Activated CD4-positive, alpha-beta T cell treated with anti-CD3 and anti-CD28 coated beads for 36 hours (primary cell): Measurements from ENCODE around the gene ARHGAP6. TPM values are rescaled to one million over a fixed set of nuclear protein-coding genes. Genes with fewer than 3 reads are reported as not detected.

Source experiments
- ATAC-seq: fragments of 200-7000 bp; cut with Tn5 transposase; one replicate; pipeline ENCODE4 v1.10.0; 2021; ENCODE audit warnings: mild to moderate bottlenecking, moderate library complexity
- CTCF ChIA-PET: fragments of 350-600 bp; sonication (Branson Sonifier 250); formaldehyde crosslinking; loops from one replicate; lab custom pipeline; 2021; ENCODE audit warnings: antibody characterized with exemption; lab: Charles Lee
- POLR2A ChIA-PET: fragments of 350-600 bp; sonication (Branson Sonifier 250); formaldehyde crosslinking; loops from one replicate; lab custom pipeline; 2021; ENCODE audit warnings: antibody characterized with exemption, inconsistent platforms; lab: Charles Lee
- DNase-seq: peaks from one replicate; pipeline ENCODE4 v3.0.0-alpha.2; 2020
- H3K27ac Mint-ChIP-seq: one replicate; pipeline ENCODE4 v1.8.0; 2021; ENCODE audit warnings: mixed read lengths
- H3K27me3 Mint-ChIP-seq: one replicate; pipeline ENCODE4 v1.8.0; 2021; ENCODE audit warnings: mixed read lengths
- H3K36me3 Mint-ChIP-seq: one replicate; pipeline ENCODE4 v1.8.0; 2021; ENCODE audit warnings: low read depth, mixed read lengths
- H3K4me1 Mint-ChIP-seq: one replicate; pipeline ENCODE4 v1.8.0; 2021; ENCODE audit warnings: mixed read lengths
- H3K4me3 Mint-ChIP-seq: one replicate; pipeline ENCODE4 v1.8.0; 2021; ENCODE audit warnings: mild to moderate bottlenecking, moderate library complexity, mixed read lengths
- H3K9me3 Mint-ChIP-seq: one replicate; pipeline ENCODE4 v1.8.0; 2021; ENCODE audit warnings: low read depth, mixed read lengths
- intact Hi-C, 2 experiments: fragments of 100-400 bp; cut with DNase I in 1 of 2; cut with micrococcal nuclease in 1 of 2; formaldehyde crosslinking; loops; one replicate each; pipeline versions ENCODE4 v1.14.2 to v1.15.1; 2022 to 2024; cut with DNase I, micrococcal nuclease
- total RNA-seq, 2 experiments: library from RNA; stranded (reverse); gene quantifications; one replicate each; pipeline ENCODE4 v1.2.3, GENCODE V29; 2021

The ARHGAP6 gene
- total RNA-seq, 2 experiments from 2014 or later, result not detected

- Mint-ChIP-seq H3K9me3 (no peaks in the 10 kb centered on the region), H3K27me3 (no peaks in the 10 kb centered on the region), H3K27ac (no peak overlapping the region), H3K36me3 (no peaks in the 10 kb centered on the region), H3K4me1 (no peaks in the 10 kb centered on the region), H3K4me3 (no peak overlapping the region)
- ATAC-seq (no peak), DNase-seq (no peak)
- CTCF ChIA-PET, result no interaction called here
- intact Hi-C loops, result no loop called here
- POLR2A ChIA-PET, result no interaction called here
Measured at GRCh38 chrX:11398785-11399184, 266.9 kb downstream of the ARHGAP6 start.

GRCh38 chrX:11398139-11398538, 267.6 kb downstream of the ARHGAP6 start:
- Mint-ChIP-seq H3K27ac (no peak overlapping the region), H3K4me1 (no peaks in the 10 kb centered on the region), H3K9me3 (no peaks in the 10 kb centered on the region), H3K4me3 (no peak overlapping the region), H3K36me3 (no peaks in the 10 kb centered on the region), H3K27me3 (no peaks in the 10 kb centered on the region)
- ATAC-seq (no peak), DNase-seq (no peak)
- CTCF ChIA-PET, result no interaction called here
- POLR2A ChIA-PET, result no interaction called here
- intact Hi-C loops, result no loop called here

GRCh38 chrX:11397680-11398079, 268.0 kb downstream of the ARHGAP6 start:
- ChIA-PET CTCF (no interaction called here), POLR2A (no interaction called here)
- ATAC-seq (no peak), DNase-seq (no peak)
- no peak overlapping the region for H3K27ac Mint-ChIP-seq
- intact Hi-C loops, result no loop called here
- no peaks in the 10 kb centered on the region for H3K36me3 Mint-ChIP-seq
- H3K9me3 Mint-ChIP-seq, result no peaks in the 10 kb centered on the region
- no peaks in the 10 kb centered on the region for H3K4me1 Mint-ChIP-seq
- no peak overlapping the region for H3K4me3 Mint-ChIP-seq
- no peaks in the 10 kb centered on the region for H3K27me3 Mint-ChIP-seq

DNA sequence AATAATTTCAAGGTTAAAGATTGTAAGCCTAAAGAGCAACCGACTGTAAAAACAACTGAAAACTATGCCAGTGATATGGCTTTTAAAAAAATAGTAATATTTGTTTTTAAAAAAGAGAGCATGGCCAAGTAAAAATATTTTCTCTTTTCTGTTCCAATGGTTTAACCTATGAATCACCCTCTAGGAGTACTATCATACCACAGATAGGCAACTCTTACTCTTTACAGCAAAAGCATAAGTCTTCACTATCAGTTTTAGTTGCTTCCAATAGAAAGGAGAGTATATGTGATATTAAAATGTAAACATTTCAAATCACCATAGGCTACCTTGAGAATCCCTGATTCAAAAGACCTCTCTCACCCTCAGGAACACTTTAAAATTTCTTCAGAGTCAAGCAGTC, 269.9 kb downstream of the ARHGAP6 start:
- DNase-seq (no peak), ATAC-seq (no peak)
- intact Hi-C loops, result no loop called here
- CTCF ChIA-PET, result no interaction called here
- H3K9me3 Mint-ChIP-seq, result no peaks in the 10 kb centered on the region
- no peaks in the 10 kb centered on the region for H3K4me1 Mint-ChIP-seq
- H3K27ac Mint-ChIP-seq, result no peak overlapping the region
- POLR2A ChIA-PET, result no interaction called here
- no peaks in the 10 kb centered on the region for H3K36me3 Mint-ChIP-seq
- H3K4me3 Mint-ChIP-seq, result no peak overlapping the region
- no peaks in the 10 kb centered on the region for H3K27me3 Mint-ChIP-seq

GRCh38 chrX:11393949-11394654, 271.6 kb downstream of the ARHGAP6 start:
- DNase-seq (no peak), ATAC-seq (no peak)
- ChIA-PET POLR2A (no interaction called here), CTCF (no interaction called here)
- Mint-ChIP-seq H3K4me3 (no peak overlapping the region), H3K4me1 (no peaks in the 10 kb centered on the region), H3K27ac (no peak overlapping the region), H3K9me3 (no peaks in the 10 kb centered on the region), H3K27me3 (no peaks in the 10 kb centered on the region), H3K36me3 (no peaks in the 10 kb centered on the region)
- intact Hi-C loops, result no loop called here

DNA sequence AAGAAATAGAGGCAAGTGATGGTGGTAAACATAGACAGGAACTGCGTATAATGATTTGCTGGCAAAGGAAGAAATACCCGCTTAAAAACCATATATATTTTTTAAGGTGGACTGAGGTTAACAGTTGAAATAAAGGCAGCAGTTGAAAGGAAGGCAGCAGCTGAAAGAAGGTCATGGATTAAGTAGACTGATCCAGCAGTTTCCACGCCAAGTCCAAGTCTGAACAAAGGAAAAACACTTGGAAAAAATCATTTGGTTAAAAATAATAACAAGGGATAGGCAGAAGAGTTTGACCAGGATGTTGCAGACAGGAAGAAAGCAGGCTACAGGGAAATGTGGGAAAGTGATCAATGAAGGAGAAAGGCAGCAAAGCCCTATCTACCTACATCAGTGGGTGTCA, 278.9 kb downstream of the ARHGAP6 start:
- no peaks in the 10 kb centered on the region for H3K36me3 Mint-ChIP-seq
- ChIA-PET CTCF (no interaction called here), POLR2A (no interaction called here)
- no peaks in the 10 kb centered on the region for H3K4me1 Mint-ChIP-seq
- intact Hi-C loops, result no loop called here
- no peaks in the 10 kb centered on the region for H3K9me3 Mint-ChIP-seq
- no peak overlapping the region for H3K27ac Mint-ChIP-seq
- H3K27me3 Mint-ChIP-seq, result peaks cover 2% of the 10 kb centered on the region
- H3K4me3 Mint-ChIP-seq, result no peak overlapping the region
- ATAC-seq, result no peak
- DNase-seq, result no peak

- H3K27ac Mint-ChIP-seq, result no peak overlapping the region
- CTCF ChIA-PET, result no interaction called here
- DNase-seq (no peak), ATAC-seq (no peak)
- intact Hi-C loops, result no loop called here
- no peaks in the 10 kb centered on the region for H3K36me3 Mint-ChIP-seq
- no peaks in the 10 kb centered on the region for H3K4me1 Mint-ChIP-seq
- no peak overlapping the region for H3K4me3 Mint-ChIP-seq
- H3K27me3 Mint-ChIP-seq, result peaks cover 2% of the 10 kb centered on the region
- POLR2A ChIA-PET, result no interaction called here
- H3K9me3 Mint-ChIP-seq, result no peaks in the 10 kb centered on the region
Measured at GRCh38 chrX:11386001-11386523, 279.7 kb downstream of the ARHGAP6 start.

- Mint-ChIP-seq H3K4me1 (no peaks in the 10 kb centered on the region), H3K4me3 (no peak overlapping the region), H3K9me3 (no peaks in the 10 kb centered on the region), H3K27me3 (peaks cover 4% of the 10 kb centered on the region), H3K27ac (no peak overlapping the region), H3K36me3 (no peaks in the 10 kb centered on the region)
- ChIA-PET CTCF (interaction anchor here (1.0 kb wide), 1 partner anchor 18 kb away, joined by 4 read pairs; no protein-coding TSS in a partner anchor), POLR2A (no interaction called here)
- intact Hi-C loops, result loop anchor here in 1 of 2 experiments (5.0 kb wide), 1 partner anchor 389 kb away; no protein-coding TSS in a partner anchor
- no peak for DNase-seq
- ATAC-seq, result no peak
Measured at GRCh38 chrX:11382930-11383329, 282.8 kb downstream of the ARHGAP6 start.

GRCh38 chrX:11381464-11381863, 284.3 kb downstream of the ARHGAP6 start:
- CTCF ChIA-PET, result interaction anchor here (0.7 to 1.0 kb wide), 4 partner anchors 10 to 150 kb away, joined by 3 read pairs; no protein-coding TSS in a partner anchor
- Mint-ChIP-seq H3K9me3 (no peaks in the 10 kb centered on the region), H3K27me3 (peaks cover 4% of the 10 kb centered on the region), H3K36me3 (no peaks in the 10 kb centered on the region), H3K27ac (no peak overlapping the region), H3K4me3 (no peak overlapping the region), H3K4me1 (no peaks in the 10 kb centered on the region)
- peak; percentile 8 for DNase-seq
- intact Hi-C loops, result loop anchor here in 1 of 2 experiments (2.0 to 5.0 kb wide), 2 partner anchors 149 to 391 kb away; no protein-coding TSS in a partner anchor
- POLR2A ChIA-PET, result no interaction called here
- no peak for ATAC-seq

DNA sequence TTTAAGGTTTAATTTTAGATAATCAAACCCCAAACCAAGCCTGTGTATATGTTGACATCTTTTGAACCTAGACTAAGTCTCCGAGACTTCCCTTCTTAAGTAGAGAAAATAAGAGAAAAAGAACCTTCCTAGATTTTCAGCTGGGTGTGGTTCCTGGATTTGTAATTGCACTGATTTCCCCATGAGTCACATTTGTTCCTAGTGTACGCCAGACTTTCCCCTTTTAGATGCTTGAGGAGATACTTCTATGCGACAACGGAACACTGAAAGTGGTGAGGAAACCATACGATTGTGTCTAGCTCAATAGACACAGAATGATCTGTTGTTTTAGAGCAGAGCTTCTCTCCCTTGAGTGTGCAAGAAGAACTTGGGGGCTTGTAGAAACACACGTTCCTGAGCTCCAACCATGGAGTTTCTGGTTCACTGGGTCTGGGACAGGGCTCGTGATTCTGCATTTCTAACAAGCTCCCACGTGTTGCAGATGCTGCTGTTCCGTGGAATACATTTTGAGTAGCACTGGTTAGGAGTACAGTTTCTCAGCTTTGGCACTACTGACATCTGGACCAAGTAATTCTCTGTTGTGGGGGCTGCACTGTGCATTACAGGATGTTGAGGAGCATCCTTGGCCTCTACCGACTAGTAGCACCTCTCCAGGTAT, 285.4 kb downstream of the ARHGAP6 start:
- Mint-ChIP-seq H3K36me3 (no peaks in the 10 kb centered on the region), H3K9me3 (no peaks in the 10 kb centered on the region), H3K27ac (no peak overlapping the region), H3K4me3 (no peak overlapping the region), H3K4me1 (no peaks in the 10 kb centered on the region), H3K27me3 (peaks cover 5% of the 10 kb centered on the region)
- ATAC-seq (no peak), DNase-seq (no peak)
- intact Hi-C loops, result loop anchor here in 1 of 2 experiments (2.0 to 5.0 kb wide), 2 partner anchors 150 to 392 kb away; no protein-coding TSS in a partner anchor
- CTCF ChIA-PET, result no interaction called here
- POLR2A ChIA-PET, result no interaction called here

DNA sequence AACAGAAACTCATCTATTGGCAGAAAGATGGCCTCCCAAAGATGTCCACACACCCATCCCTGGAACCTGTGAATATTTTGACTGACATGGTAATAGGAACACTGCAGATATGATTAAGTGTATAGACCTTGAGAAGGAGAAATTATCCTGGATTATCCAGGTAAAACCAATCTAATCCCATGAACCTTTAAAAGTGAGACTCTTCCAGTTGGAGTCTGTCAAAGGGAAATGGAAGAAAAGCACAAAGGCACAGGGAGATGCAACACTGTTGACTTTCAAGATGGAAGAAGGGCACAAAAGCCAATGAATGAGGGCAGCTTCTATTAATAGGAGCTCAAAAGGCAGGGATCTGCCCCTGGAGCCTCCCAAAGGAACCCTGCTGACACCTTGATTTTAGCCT, 289.6 kb downstream of the ARHGAP6 start:
- intact Hi-C loops, result no loop called here
- H3K9me3 Mint-ChIP-seq, result no peaks in the 10 kb centered on the region
- no peak overlapping the region for H3K4me3 Mint-ChIP-seq
- H3K27ac Mint-ChIP-seq, result no peak overlapping the region
- ChIA-PET POLR2A (no interaction called here), CTCF (no interaction called here)
- no peaks in the 10 kb centered on the region for H3K4me1 Mint-ChIP-seq
- no peaks in the 10 kb centered on the region for H3K36me3 Mint-ChIP-seq
- H3K27me3 Mint-ChIP-seq, result peaks cover 3% of the 10 kb centered on the region
- ATAC-seq, result no peak
- DNase-seq, result no peak

DNA sequence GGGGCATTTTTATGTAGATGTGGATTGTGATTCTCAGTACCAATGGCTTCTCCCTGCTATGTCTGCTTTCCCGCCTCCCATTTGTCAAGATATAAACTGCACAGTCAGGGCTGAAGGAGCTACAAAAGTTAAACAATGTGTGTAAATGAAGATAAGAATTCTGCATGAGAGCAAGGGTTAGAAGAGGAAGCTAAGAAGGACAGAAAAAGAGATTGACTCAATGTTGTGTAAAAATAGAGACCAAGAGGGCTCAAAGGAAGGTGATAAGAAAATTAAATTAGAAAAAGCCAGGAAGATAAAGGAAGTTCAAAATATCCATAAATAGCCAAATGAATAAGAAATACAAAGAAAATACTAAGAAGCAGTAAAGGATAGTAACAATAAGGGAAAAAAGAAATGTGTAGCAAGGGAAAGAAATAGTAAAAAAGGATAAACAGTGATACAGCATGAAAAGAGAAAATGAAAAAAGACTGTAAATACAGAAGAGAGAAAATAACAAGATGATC, 290.1 kb downstream of the ARHGAP6 start:
- H3K4me1 Mint-ChIP-seq, result no peaks in the 10 kb centered on the region
- ChIA-PET POLR2A (no interaction called here), CTCF (no interaction called here)
- H3K27ac Mint-ChIP-seq, result no peak overlapping the region
- H3K4me3 Mint-ChIP-seq, result no peak overlapping the region
- no peaks in the 10 kb centered on the region for H3K9me3 Mint-ChIP-seq
- no peak for DNase-seq
- intact Hi-C loops, result no loop called here
- ATAC-seq, result no peak
- peaks cover 3% of the 10 kb centered on the region for H3K27me3 Mint-ChIP-seq
- no peaks in the 10 kb centered on the region for H3K36me3 Mint-ChIP-seq
